ENCODE measurements around the gene SLC17A9. TPM values are rescaled to one million over a fixed set of nuclear protein-coding genes. Genes with fewer than 3 reads are reported as not detected.

Gene SLC17A9
- total RNA-seq, 4 donors from 2014 or later: 0.31 to 3.9 (median 1.4) TPM

DNA sequence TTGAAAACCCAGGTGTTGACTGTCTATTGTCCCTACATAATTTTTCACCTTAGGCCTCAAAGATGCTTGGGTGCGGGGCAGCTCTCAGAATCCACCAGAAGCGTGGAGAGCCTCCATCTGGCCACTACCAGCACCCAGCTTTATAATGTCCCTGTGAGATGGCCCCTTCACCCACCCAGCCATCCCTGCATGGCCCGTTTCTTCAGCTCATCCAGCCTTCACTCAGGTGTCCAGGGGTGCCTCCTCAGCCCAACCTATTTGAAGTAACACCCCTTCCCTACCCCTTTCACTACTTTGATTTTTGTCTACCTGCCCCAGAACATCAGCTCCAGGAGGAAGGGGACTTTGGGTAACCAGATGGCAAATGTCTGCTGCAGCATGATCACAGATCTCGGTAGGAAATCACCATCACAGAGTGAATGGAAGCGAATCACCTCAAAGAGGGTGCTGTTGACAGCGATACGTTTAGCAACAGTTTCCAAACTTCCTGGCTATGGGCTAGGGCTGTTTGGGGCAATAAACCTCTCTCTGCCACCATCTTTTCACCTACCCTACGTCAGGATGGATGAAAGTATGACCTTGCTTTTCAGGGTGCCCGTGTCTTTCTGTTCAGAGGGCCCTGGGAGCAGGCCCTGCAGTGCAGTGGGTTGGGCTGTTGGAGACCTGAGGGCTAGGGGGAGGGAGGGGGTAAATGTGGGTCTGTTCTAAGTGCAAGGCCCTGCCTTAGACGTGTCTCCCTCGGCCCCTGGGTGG is 1.2 kb upstream of the SLC17A9 start:
- H3K4me1 ChIP-seq: peaks cover 20 to 34% (median 28%) of the 10 kb centered on the region in 3 donors
- H3K27ac ChIP-seq: no peak overlapping the region
- H3K27me3 ChIP-seq: no peaks in the 10 kb centered on the region
- 87 to 91% methylated on average over 4 to 5 of the region's 11 CpGs for WGBS, 2 donors
- H3K4me3 ChIP-seq: no peak overlapping the region
- TF ChIP-seq POLR2A (IDR thresholded peaks at IDR 0.05): no peak
- TF ChIP-seq, protein P1, sequence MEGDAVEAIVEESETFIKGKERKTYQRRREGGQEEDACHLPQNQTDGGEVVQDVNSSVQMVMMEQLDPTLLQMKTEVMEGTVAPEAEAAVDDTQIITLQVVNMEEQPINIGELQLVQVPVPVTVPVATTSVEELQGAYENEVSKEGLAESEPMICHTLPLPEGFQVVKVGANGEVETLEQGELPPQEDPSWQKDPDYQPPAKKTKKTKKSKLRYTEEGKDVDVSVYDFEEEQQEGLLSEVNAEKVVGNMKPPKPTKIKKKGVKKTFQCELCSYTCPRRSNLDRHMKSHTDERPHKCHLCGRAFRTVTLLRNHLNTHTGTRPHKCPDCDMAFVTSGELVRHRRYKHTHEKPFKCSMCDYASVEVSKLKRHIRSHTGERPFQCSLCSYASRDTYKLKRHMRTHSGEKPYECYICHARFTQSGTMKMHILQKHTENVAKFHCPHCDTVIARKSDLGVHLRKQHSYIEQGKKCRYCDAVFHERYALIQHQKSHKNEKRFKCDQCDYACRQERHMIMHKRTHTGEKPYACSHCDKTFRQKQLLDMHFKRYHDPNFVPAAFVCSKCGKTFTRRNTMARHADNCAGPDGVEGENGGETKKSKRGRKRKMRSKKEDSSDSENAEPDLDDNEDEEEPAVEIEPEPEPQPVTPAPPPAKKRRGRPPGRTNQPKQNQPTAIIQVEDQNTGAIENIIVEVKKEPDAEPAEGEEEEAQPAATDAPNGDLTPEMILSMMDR (IDR thresholded peaks at IDR 0.05): no peak
- no peak for DNase-seq
- intact Hi-C loops (cut with DNase I): no loop called here
- H3K36me3 ChIP-seq: peaks cover 4 to 50% (median 17%) of the 10 kb centered on the region in 3 donors
- H3K9me3 ChIP-seq: no peaks in the 10 kb centered on the region

DNA sequence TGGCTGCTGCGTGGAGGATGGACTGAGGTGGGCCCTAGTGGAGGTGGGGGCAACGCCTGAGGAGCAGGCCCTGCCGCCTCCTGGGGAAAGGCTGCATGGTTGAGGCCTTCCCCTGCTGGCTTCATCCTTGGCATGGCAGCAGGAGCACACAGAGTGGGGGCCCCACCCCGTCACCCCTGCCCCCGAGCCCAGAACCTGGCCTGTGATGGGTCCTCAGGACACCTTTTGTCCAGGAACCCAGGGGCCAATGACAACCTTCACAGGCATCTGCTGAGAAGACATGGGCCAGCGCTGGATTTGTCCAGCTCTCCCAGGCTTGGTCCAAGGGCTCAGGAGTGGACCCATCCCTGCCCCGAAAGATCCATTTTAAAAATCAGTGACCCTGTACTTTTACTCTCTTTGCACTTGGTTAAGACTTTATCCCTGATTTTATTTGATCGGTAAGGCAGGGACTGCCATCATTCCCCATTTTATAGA is 575 bp upstream of the SLC17A9 start:
- peak overlapping the region in 3 of 4 donors; percentile 81 to 96 (median 87) for H3K27ac ChIP-seq
- intact Hi-C loops (cut with DNase I): no loop called here
- H3K4me1 ChIP-seq: peaks cover 20 to 34% (median 28%) of the 10 kb centered on the region in 3 donors
- peak overlapping the region in 2 of 4 donors; percentile 33 to 61 for H3K4me3 ChIP-seq
- H3K27me3 ChIP-seq: no peaks in the 10 kb centered on the region
- no peaks in the 10 kb centered on the region for H3K9me3 ChIP-seq
- 79 to 81% methylated on average over 3 of the region's 8 CpGs for WGBS, 2 donors
- no peak for TF ChIP-seq POLR2A (IDR thresholded peaks at IDR 0.05)
- TF ChIP-seq, protein P1 (IDR thresholded peaks at IDR 0.05): no peak
- DNase-seq: no peak
- H3K36me3 ChIP-seq: peaks cover 0 to 44% (median 11%) of the 10 kb centered on the region in 3 donors

DNA sequence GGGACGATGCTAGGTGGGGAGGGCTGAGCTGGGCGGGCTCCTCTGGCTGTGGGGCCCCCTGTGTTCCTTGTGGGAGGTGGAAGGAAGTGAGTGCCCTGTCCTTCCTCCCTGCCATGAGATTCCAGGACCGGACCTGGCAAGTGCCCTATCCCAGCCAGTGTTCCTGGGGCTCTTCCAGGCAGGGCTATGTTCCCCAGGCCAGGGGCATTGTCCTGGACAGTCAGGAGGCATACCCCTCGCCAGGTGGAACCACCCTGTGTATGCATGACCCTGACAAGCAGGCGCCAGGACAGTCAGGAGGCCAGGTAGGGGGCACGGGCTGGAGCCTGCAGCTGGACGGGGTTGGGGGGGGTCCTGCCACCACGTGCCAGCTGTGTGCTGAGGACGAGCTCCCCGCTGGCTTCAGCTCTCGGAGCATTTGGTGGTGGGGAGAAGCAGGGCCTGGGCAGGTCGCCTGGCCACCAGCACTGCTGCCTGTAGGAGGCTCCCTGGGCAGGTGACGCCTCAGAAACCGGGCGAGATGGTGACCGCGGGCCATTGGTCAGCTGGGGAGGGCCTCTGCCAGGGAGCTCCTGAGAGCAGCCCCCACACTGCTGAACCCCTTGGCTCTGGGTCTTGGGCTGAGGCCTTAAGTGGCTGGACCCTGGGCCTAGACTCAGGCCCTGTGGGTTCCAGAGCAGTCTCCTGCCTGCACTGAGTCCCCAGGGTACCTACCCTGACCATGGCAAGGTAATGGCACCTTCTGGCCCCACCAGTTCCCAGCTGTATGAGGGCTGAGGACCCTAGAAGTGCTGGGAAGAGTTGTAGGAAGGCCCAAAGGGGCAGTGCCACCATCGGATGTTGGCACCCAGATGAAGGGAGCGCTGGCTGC is 694 bp downstream of the SLC17A9 start:
- H3K4me1 ChIP-seq: peaks cover 20 to 34% (median 28%) of the 10 kb centered on the region in 3 donors
- WGBS, 2 donors: 60% methylated on average over 4 of the region's 19 CpGs; no CpG with 5 or more reads in 1 of the 2 donors
- no peak for DNase-seq
- H3K9me3 ChIP-seq: no peaks in the 10 kb centered on the region
- intact Hi-C loops (cut with DNase I): no loop called here
- peak overlapping the region in 3 of 4 donors; percentile 33 to 61 (median 37) for H3K4me3 ChIP-seq
- TF ChIP-seq POLR2A (IDR thresholded peaks at IDR 0.05): no peak
- TF ChIP-seq, protein P1 (IDR thresholded peaks at IDR 0.05): no peak
- peak overlapping the region; percentile 67 to 96 (median 84) for H3K27ac ChIP-seq
- H3K36me3 ChIP-seq: peaks cover 0 to 31% (median 5%) of the 10 kb centered on the region in 3 donors
- no peaks in the 10 kb centered on the region for H3K27me3 ChIP-seq

DNA sequence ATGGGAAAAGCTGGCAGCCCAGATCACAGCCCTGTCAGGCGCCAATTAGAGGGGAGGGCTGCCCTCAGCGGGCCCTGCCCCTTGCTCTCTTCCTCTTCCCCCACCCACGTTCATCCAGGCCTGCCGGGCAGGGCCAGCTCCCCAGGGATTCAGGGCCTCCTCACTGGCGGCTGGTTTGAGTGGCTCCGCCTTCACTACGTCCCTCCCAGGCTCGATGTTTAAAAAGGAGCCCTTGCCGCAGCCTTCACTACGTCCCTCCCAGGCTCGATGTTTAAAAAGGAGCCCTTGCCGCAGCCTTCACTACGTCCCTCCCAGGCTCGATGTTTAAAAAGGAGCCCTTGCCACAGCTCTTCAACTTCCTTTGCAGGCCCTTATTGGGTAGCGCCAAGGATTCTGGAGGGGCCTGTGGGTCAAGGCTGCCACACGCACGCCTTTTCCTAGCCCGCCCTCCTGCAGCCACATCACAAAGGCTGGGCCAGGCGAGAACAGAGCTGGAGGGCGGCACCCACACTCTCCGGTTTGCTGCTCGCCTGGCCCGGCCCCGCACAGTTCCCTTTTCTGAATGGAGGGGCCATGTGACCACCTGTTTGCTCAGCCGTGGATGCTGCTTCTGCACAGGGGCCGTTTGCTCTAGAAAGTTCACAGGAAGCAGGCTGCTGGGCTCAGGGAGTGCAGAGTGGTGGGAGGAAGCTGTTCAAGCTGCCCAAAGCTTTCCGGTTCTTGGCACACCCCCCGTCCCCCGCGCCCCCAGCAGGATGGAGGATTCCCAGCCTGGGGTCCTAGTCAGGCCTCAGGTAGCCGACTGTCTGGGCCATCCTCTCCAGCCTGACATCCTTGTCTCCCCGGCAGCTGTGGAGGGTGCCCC is 1.6 kb downstream of the SLC17A9 start:
- Histone ChIP-seq H3K4me3 (peak overlapping the region in 3 of 4 donors; percentile 33 to 61 (median 37)), H3K4me1 (peaks cover 20 to 34% (median 28%) of the 10 kb centered on the region in 3 donors), H3K27ac (peak overlapping the region; percentile 67 to 96 (median 84)), H3K9me3 (no peaks in the 10 kb centered on the region), H3K36me3 (peaks cover 0 to 23% (median 5%) of the 10 kb centered on the region in 3 donors), H3K27me3 (no peaks in the 10 kb centered on the region)
- intact Hi-C loops (cut with DNase I): no loop called here
- peak; percentile 52 for DNase-seq
- WGBS, 2 donors: 1 to 6% methylated on average over 14 to 15 of the region's 32 CpGs
- TF ChIP-seq, protein P1 (IDR thresholded peaks at IDR 0.05): no peak
- TF ChIP-seq POLR2A (IDR thresholded peaks at IDR 0.05): peak in 1 of 4 donors; percentile 32

Measured in esophagus squamous epithelium (tissue), 5 donors.